ENCODE data around the gene CPNE9.

The CPNE9 gene

GRCh38 chr3:9717563-9717962 is 13.9 kb downstream of the CPNE9 start:
- no peak for FAIRE-seq

- no peak for FAIRE-seq
Observed at GRCh38 chr3:9718118-9718517, 14.5 kb downstream of the CPNE9 start.

- no peak for FAIRE-seq
Observed at GRCh38 chr3:9721015-9721699, 17.5 kb downstream of the CPNE9 start.

GRCh38 chr3:9721700-9722060 is 18.0 kb downstream of the CPNE9 start:
- no peak for FAIRE-seq

- no peak for FAIRE-seq
Observed at GRCh38 chr3:9725775-9726515, 22.3 kb downstream of the CPNE9 start.

GRCh38 chr3:9727041-9727595 is 23.5 kb downstream of the CPNE9 start:
- no peak for FAIRE-seq

GRCh38 chr3:9727743-9728142 is 24.1 kb downstream of the CPNE9 start:
- FAIRE-seq, result no peak

GRCh38 chr3:9729419-9729818 is 25.8 kb downstream of the CPNE9 start:
- no peak for FAIRE-seq

- no peak for FAIRE-seq
Observed at GRCh38 chr3:9730657-9731205, 27.1 kb downstream of the CPNE9 start.

- no peak for FAIRE-seq
Observed at GRCh38 chr3:9731206-9732079, 27.8 kb downstream of the CPNE9 start, which contains the start of gene BRPF1. Gene BRPF1, plus strand, starts transcription at chr3:9731735. Its CDS starts 2,406 bp downstream, at chr3:9734141.

GRCh38 chr3:9732080-9732739 is 28.6 kb downstream of the CPNE9 start:
- no peak for FAIRE-seq

- no peak for FAIRE-seq
Observed at GRCh38 chr3:9732740-9733115, 29.1 kb downstream of the CPNE9 start.

GRCh38 chr3:9736831-9737230 is 33.2 kb downstream of the CPNE9 start:
- FAIRE-seq, result no peak

GRCh38 chr3:9739181-9739580 is 35.5 kb downstream of the CPNE9 start:
- no peak for FAIRE-seq

- no peak for FAIRE-seq
Observed at GRCh38 chr3:9742560-9742959, 38.9 kb downstream of the CPNE9 start.

- no peak for FAIRE-seq
Observed at GRCh38 chr3:9743548-9743947, 39.9 kb downstream of the CPNE9 start.

GRCh38 chr3:9744162-9744561 is 40.5 kb downstream of the CPNE9 start:
- FAIRE-seq, result no peak

- no peak for FAIRE-seq
Observed at GRCh38 chr3:9745521-9745920, 41.9 kb downstream of the CPNE9 start.

- no peak for FAIRE-seq
Observed at GRCh38 chr3:9746330-9746729, 42.7 kb downstream of the CPNE9 start.

- no peak for FAIRE-seq
Observed at GRCh38 chr3:9747267-9747666, 43.6 kb downstream of the CPNE9 start.

- no peak for FAIRE-seq
Observed at GRCh38 chr3:9748031-9748430, 44.4 kb downstream of the CPNE9 start.

- no peak for FAIRE-seq
Observed at GRCh38 chr3:9749296-9749644, 45.6 kb downstream of the CPNE9 start.

Data from endometrium (tissue), 2 donors.